ENCODE measurements around the gene C1QB. TPM values are rescaled to one million over a fixed set of nuclear protein-coding genes. Genes with fewer than 3 reads are reported as not detected.

Gene C1QB
- total and polyA plus RNA-seq, 2 of the 4 experiments (the other 2 are of a cell fraction), result not detected

- Histone ChIP-seq H2BK120ac (ENCODE audit: low read depth, low read length) (no peak overlapping the region), H3K36me3 (ENCODE audit: control insufficient read depth, insufficient read depth, low read length) (no peaks in the 10 kb centered on the region), H3K9me3 (ENCODE audit: control insufficient read depth, insufficient read depth, low read length) (no peaks in the 10 kb centered on the region), H3K4ac (ENCODE audit: low read depth, low read length) (no peak overlapping the region), H3K4me3 (ENCODE audit: insufficient read depth, low read depth, low read length) (no peak overlapping the region), H3K27me3 (ENCODE audit: control insufficient read depth, insufficient read depth, low read length) (peaks cover 40% of the 10 kb centered on the region), H3K14ac (replicated peaks; ENCODE audit: low read depth, low read length) (no peak overlapping the region), H3K79me1 (ENCODE audit: low read depth in 1 of 2, low read length in 2 of 2) (no peaks in the 10 kb centered on the region), H4K91ac (ENCODE audit: insufficient read depth, low read depth, low read length) (no peak overlapping the region), H2AK5ac (ENCODE audit: low read depth, low read length) (no peak overlapping the region), H3K18ac (ENCODE audit: low read depth, low read length) (no peak overlapping the region), H3K4me1 (ENCODE audit: control insufficient read depth, insufficient read depth, low read length) (peaks cover 2% of the 10 kb centered on the region; the same call in 1 of the 2 replicates), H3K4me2 (ENCODE audit: low read depth, low read length) (no peak overlapping the region), H2AFZ (replicated peaks; ENCODE audit: low read length, poor library complexity) (no peak overlapping the region), H2BK5ac (ENCODE audit: low read depth, low read length, poor library complexity, severe bottlenecking) (no peak overlapping the region), H4K20me1 (ENCODE audit: insufficient read depth, low read length) (peaks cover 5% of the 10 kb centered on the region), H2AK9ac (replicated peaks; ENCODE audit: low read depth, low read length, poor library complexity) (no peak overlapping the region), H3K23ac (ENCODE audit: low read depth, low read length) (no peak overlapping the region), H3K9me1 (ENCODE audit: insufficient read depth, low read length) (no peaks in the 10 kb centered on the region), H3K9ac (ENCODE audit: low read depth, low read length) (no peak overlapping the region), H2BK20ac (ENCODE audit: low read depth, low read length) (no peak overlapping the region), H3K27ac (ENCODE audit: insufficient read depth, low read length) (no peak overlapping the region), H2BK15ac (ENCODE audit: low read depth, low read length) (no peak overlapping the region), H4K5ac (ENCODE audit: low read depth, low read length) (no peak overlapping the region), H4K8ac (ENCODE audit: low read depth in 2 of 2, low read length in 2 of 2) (no peak overlapping the region), H3K56ac (ENCODE audit: extremely low read depth, insufficient read depth, low read length) (no peak overlapping the region)
- DNase-seq, result no peak
- ChIA-PET POLR2A (ENCODE audit: unreplicated experiment) (no interaction called here), CTCF (no interaction called here)
- dilution Hi-C loops (cut with HindIII; ENCODE audit: low sequenced_read_pairs, unreplicated experiment), result no loop called here
- in situ Hi-C loops (cut with MboI; ENCODE audit: low sequenced_read_pairs), result no loop called here
- BruUV-seq (replicated peaks), result no TSS peak
- TF ChIP-seq NFE2L2 (IDR thresholded peaks at IDR 0.05; ENCODE audit: low read depth, low read length) (no peak), ELK1 (IDR thresholded peaks at IDR 0.05; ENCODE audit: borderline replicate concordance, low read depth, low read length) (no peak), POLR2A (IDR thresholded peaks at IDR 0.05; ENCODE audit: low read depth, low read length) (no peak), FOS (IDR thresholded peaks at IDR 0.05; ENCODE audit: low read depth, low read length) (no peak), SMC3 (IDR thresholded peaks at IDR 0.05; ENCODE audit: low read depth, low read length) (no peak), CTCF (conservative IDR thresholded peaks at IDR 0.05; ENCODE audit: low read depth, low read length) (no peak), MAFK (IDR thresholded peaks at IDR 0.05; ENCODE audit: low read depth, low read length) (no peak), CEBPB (IDR thresholded peaks at IDR 0.05; ENCODE audit: low read depth, low read length) (no peak), RFX5 (IDR thresholded peaks at IDR 0.05; ENCODE audit: low read depth, low read length) (no peak), RAD21 (IDR thresholded peaks at IDR 0.05; ENCODE audit: low read length) (no peak), MAZ (IDR thresholded peaks at IDR 0.05; ENCODE audit: borderline replicate concordance, low read depth, low read length) (no peak), BHLHE40 (IDR thresholded peaks at IDR 0.05; ENCODE audit: low read depth, low read length) (no peak), CHD1 (IDR thresholded peaks at IDR 0.05; ENCODE audit: low read depth, low read length) (no peak), RCOR1 (IDR thresholded peaks at IDR 0.05; ENCODE audit: insufficient replicate concordance, low read length) (no peak), MXI1 (IDR thresholded peaks at IDR 0.05; ENCODE audit: borderline replicate concordance, low read depth, low read length) (no peak), USF2 (IDR thresholded peaks at IDR 0.05; ENCODE audit: low read depth, low read length) (no peak)
- 53% methylated on average over 2 of the region's 12 CpGs; no CpG with 5 or more reads in 1 of the 2 experiments for WGBS, 2 experiments (ENCODE audit: extremely low coverage in 2 of 2, insufficient read length in 1 of 2)
- no peak for ATAC-seq (ENCODE audit: low read depth)
- intact Hi-C loops (cut with micrococcal nuclease), result loop anchor here (10.0 kb wide), 1 partner anchor 539 kb away; no protein-coding TSS in a partner anchor
Observed at GRCh38 chr1:22643928-22644327, 9.1 kb upstream of the C1QB start.
